ENCODE data around the gene TIPARP.

TIPARP gene

DNA sequence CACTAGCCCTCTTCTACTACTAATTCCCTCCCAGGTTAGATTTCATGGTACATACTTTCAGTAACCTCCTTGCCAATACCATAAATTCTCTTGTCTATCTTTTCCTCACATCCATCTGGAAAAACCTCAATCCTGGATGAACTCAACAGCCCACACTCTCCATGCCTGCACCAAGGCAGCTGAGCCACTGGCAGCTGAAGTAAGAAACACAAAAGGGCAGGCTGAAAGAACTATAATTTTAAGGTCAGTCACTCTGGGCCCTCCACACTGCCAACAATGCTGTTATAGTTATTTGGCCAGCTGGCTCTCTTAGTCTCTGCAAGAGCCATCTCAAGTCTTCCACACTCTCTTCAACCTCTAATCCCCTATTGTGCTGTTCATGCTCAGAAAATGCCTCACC is 15.1 kb upstream of the TIPARP start:
- TF ChIP-seq, protein P1, sequence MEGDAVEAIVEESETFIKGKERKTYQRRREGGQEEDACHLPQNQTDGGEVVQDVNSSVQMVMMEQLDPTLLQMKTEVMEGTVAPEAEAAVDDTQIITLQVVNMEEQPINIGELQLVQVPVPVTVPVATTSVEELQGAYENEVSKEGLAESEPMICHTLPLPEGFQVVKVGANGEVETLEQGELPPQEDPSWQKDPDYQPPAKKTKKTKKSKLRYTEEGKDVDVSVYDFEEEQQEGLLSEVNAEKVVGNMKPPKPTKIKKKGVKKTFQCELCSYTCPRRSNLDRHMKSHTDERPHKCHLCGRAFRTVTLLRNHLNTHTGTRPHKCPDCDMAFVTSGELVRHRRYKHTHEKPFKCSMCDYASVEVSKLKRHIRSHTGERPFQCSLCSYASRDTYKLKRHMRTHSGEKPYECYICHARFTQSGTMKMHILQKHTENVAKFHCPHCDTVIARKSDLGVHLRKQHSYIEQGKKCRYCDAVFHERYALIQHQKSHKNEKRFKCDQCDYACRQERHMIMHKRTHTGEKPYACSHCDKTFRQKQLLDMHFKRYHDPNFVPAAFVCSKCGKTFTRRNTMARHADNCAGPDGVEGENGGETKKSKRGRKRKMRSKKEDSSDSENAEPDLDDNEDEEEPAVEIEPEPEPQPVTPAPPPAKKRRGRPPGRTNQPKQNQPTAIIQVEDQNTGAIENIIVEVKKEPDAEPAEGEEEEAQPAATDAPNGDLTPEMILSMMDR (IDR thresholded peaks at IDR 0.05; ENCODE audit: unreplicated experiment in 3 of 3): no peak

DNA sequence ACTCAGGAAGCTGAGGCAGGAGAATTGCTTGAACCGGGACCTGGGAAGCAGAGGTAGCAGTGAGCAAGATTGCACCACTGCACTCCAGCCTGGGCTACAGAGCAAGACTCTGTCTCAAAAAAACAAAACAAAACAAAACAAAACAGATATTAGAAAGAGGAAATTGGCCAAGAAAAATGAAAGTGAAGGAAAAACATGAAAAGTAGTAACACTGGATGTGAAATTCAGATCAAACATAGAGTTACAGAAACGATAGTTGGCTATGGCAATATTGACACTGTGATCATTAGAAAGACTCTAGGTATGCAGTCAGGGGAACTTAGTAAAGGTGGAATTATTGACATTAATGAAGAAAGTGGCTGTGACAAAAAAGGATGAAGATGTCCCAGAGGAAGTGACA is 13.2 kb upstream of the TIPARP start:
- H3K4me1 Mint-ChIP-seq: peaks cover 22% of the 10 kb centered on the region
- no peaks in the 10 kb centered on the region for H3K9me3 Mint-ChIP-seq
- no peaks in the 10 kb centered on the region for H3K36me3 Mint-ChIP-seq (ENCODE audit: low read depth)
- H3K27me3 Mint-ChIP-seq (ENCODE audit: low read depth): peaks cover 4% of the 10 kb centered on the region
- no peak overlapping the region for H3K4me3 Mint-ChIP-seq
- H3K27ac Mint-ChIP-seq: no peak overlapping the region
- TF ChIP-seq, protein P1 (IDR thresholded peaks at IDR 0.05; ENCODE audit: unreplicated experiment in 3 of 3): no peak

More for the DNA sequence above, 15.1 kb upstream of the TIPARP start:
- peaks cover 4% of the 10 kb centered on the region for H3K27me3 Mint-ChIP-seq (ENCODE audit: low read depth)
- no peak overlapping the region for H3K4me3 Mint-ChIP-seq
- H3K4me1 Mint-ChIP-seq: peaks cover 10% of the 10 kb centered on the region
- no peaks in the 10 kb centered on the region for H3K9me3 Mint-ChIP-seq
- H3K36me3 Mint-ChIP-seq (ENCODE audit: low read depth): no peaks in the 10 kb centered on the region
- peak overlapping the region in 2 of 3 experiments; percentile 8 to 37 for H3K27ac Mint-ChIP-seq

DNA sequence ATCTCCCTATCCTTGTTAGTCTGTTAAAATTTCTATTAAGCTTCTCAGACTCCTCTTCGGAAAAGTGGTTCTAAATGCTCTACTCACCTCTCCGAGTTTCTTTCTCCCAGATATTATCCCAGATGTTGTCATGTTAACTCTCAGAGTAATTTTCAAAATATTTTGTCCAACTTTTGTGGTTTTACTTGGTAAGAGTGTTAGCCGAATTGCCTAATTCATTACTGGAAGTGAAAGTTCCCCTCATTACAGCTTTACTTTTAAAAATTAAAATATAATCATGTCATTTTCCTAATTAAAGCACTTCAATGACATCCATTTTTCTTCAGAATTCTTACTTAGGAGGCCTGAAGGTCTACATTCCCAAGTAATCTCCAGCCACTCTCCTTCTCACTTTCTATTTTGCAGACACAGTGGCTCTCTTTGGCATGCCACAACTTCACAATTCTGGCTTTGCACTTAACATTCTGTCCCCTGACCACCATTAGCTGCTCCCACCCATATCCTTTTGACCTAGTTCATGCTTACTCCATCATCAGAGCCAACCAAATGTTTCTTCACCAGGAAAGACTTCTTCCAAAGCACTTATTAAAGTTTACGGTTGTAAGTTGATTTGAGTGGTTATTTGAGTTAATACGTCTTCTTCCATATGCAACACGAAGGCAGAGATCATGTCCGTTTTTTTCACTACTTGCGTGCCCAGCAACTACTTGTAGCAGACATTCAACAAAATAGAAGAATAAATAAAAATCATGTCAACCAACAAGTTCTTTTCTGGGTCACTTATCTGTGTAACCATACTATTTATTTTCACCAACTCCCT is 10.2 kb upstream of the TIPARP start:
- TF ChIP-seq, protein P1 (IDR thresholded peaks at IDR 0.05; ENCODE audit: unreplicated experiment in 3 of 3): no peak

DNA sequence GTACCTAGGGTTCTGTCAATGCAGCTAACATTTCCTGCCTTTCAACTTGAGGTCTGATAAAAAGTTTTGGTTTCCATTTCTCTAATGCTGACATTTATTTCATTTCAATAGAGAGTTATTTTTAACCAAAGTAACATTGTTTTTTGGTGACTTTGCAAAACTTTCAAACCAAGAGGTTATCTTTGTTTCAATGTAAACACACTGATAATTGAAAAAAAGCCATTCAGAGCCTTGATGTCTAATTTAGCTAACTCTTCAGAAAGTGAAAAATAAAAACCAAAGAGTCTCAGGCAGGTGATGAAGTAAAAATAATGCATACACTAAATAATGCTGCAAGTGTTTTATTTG is 9.6 kb upstream of the TIPARP start:
- TF ChIP-seq, protein P1 (IDR thresholded peaks at IDR 0.05; ENCODE audit: unreplicated experiment in 3 of 3): no peak
- H3K9me3 Mint-ChIP-seq: no peaks in the 10 kb centered on the region
- no peaks in the 10 kb centered on the region for H3K36me3 Mint-ChIP-seq (ENCODE audit: low read depth)
- peaks cover 17% of the 10 kb centered on the region for H3K4me1 Mint-ChIP-seq
- H3K27ac Mint-ChIP-seq: peak overlapping the region in 1 of 3 experiments; percentile 10
- H3K4me3 Mint-ChIP-seq: no peak overlapping the region
- no peaks in the 10 kb centered on the region for H3K27me3 Mint-ChIP-seq (ENCODE audit: low read depth)

More for the DNA sequence above, 10.2 kb upstream of the TIPARP start:
- H3K27me3 Mint-ChIP-seq (ENCODE audit: low read depth): no peaks in the 10 kb centered on the region
- peaks cover 22% of the 10 kb centered on the region for H3K4me1 Mint-ChIP-seq
- no peak overlapping the region for H3K27ac Mint-ChIP-seq
- H3K9me3 Mint-ChIP-seq: no peaks in the 10 kb centered on the region
- no peaks in the 10 kb centered on the region for H3K36me3 Mint-ChIP-seq (ENCODE audit: low read depth)
- H3K4me3 Mint-ChIP-seq: no peak overlapping the region

DNA sequence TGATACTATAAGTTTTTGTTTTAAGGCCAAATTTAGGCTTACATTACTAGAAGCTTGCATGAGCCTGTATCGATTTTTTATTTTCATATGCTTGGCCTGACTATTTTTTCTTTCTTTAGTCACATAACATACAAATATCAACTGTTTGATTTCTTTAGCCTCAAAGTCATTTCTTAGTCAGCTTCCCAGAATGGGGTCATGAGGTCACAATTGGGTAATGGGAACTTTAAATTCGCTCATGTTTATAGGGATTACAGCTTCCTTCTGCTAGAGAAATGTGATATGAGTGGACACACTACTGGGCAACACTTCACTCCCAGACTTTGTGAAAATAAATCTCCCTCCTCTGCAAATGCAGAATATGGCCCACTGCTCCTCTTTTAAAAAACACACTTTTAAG is 9.1 kb upstream of the TIPARP start:
- no peaks in the 10 kb centered on the region for H3K9me3 Mint-ChIP-seq

More for the DNA sequence above, 9.1 kb upstream of the TIPARP start:
- H3K36me3 Mint-ChIP-seq (ENCODE audit: low read depth): no peaks in the 10 kb centered on the region
- H3K27me3 Mint-ChIP-seq (ENCODE audit: low read depth): no peaks in the 10 kb centered on the region
- TF ChIP-seq, protein P1 (IDR thresholded peaks at IDR 0.05; ENCODE audit: unreplicated experiment in 3 of 3): no peak
- peak overlapping the region in 1 of 3 experiments; percentile 10 for H3K27ac Mint-ChIP-seq
- no peak overlapping the region for H3K4me3 Mint-ChIP-seq
- peaks cover 16% of the 10 kb centered on the region for H3K4me1 Mint-ChIP-seq
